NCI-H2196 treated with DMSO at 0.1 percent for 48 hours (cell line): ENCODE measurements around the gene ERGIC3.

Source experiments
- DNase-seq: peaks from one replicate; lab custom pipeline; 2025; ENCODE audit not compliant: unreplicated experiment; lab: John Stamatoyannopoulos, UW

Gene ERGIC3

GRCh38 chr20:35560541-35560940 is 18.7 kb downstream of the ERGIC3 start:
- no peak for DNase-seq

GRCh38 chr20:35561268-35561667 is 19.4 kb downstream of the ERGIC3 start:
- DNase-seq = peak; percentile 76

GRCh38 chr20:35561671-35562070 is 19.8 kb downstream of the ERGIC3 start:
- DNase-seq = no peak

GRCh38 chr20:35562541-35563110 is 20.7 kb downstream of the ERGIC3 start:
- DNase-seq = no peak

- DNase-seq = no peak
These were observed 22.0 kb downstream of the ERGIC3 start for GRCh38 chr20:35563834-35564233.

- no peak for DNase-seq
These were observed 23.0 kb downstream of the ERGIC3 start for GRCh38 chr20:35564905-35565304.

GRCh38 chr20:35568645-35569044 is 26.8 kb downstream of the ERGIC3 start:
- DNase-seq = no peak

- no peak for DNase-seq
These were observed 29.7 kb downstream of the ERGIC3 start for GRCh38 chr20:35571555-35571954.

GRCh38 chr20:35572838-35573237 is 31.0 kb downstream of the ERGIC3 start:
- no peak for DNase-seq

GRCh38 chr20:35575958-35576357 is 34.1 kb downstream of the ERGIC3 start:
- no peak for DNase-seq

- no peak for DNase-seq
These were observed 34.9 kb downstream of the ERGIC3 start for GRCh38 chr20:35576816-35577215.

GRCh38 chr20:35578469-35578868 is 36.6 kb downstream of the ERGIC3 start:
- no peak for DNase-seq

- DNase-seq = no peak
These were observed 37.3 kb downstream of the ERGIC3 start for GRCh38 chr20:35579196-35579595.

GRCh38 chr20:35582131-35582530 is 40.3 kb downstream of the ERGIC3 start:
- DNase-seq = no peak

GRCh38 chr20:35582741-35583404 is 41.0 kb downstream of the ERGIC3 start:
- DNase-seq = no peak

GRCh38 chr20:35583636-35584560 is 42.0 kb downstream of the ERGIC3 start:
- no peak for DNase-seq

GRCh38 chr20:35586751-35587425 is 45.0 kb downstream of the ERGIC3 start:
- no peak for DNase-seq

- DNase-seq = no peak
These were observed 45.6 kb downstream of the ERGIC3 start for GRCh38 chr20:35587436-35587835.

GRCh38 chr20:35588397-35588796 is 46.5 kb downstream of the ERGIC3 start:
- DNase-seq = no peak

- DNase-seq = no peak
These were observed 50.6 kb downstream of the ERGIC3 start for GRCh38 chr20:35592339-35592974.

GRCh38 chr20:35595456-35595855 is 53.6 kb downstream of the ERGIC3 start:
- no peak for DNase-seq
